GM18909 (cell line): Measurements from ENCODE around the gene NPIPB8.
"Not testable (repeated sequence)": the region's sequence is repeated elsewhere in the genome, so short reads cannot be mapped to it uniquely, and the experiment has no call there.

Source experiments
- ATAC-seq: cut with Tn5 transposase; IDR thresholded peaks from one replicate; pipeline ENCODE4 v1.9.1; 2021; ENCODE audit warnings: mild to moderate bottlenecking; ENCODE audit not compliant: unreplicated experiment, poor library complexity

NPIPB8 gene

GRCh38 chr16:28637765-28638164 is at the start of gene NPIPB8:
Gene NPIPB8, plus strand, starts transcription at chr16:28638065. Its CDS starts 296 bp downstream, at chr16:28638361.
- not testable (repeated sequence) for ATAC-seq

- ATAC-seq, result no peak
Measured at GRCh38 chr16:28589069-28589468, 48.8 kb upstream of the NPIPB8 start.

- no peak for ATAC-seq
Measured at GRCh38 chr16:28589930-28590329, 47.9 kb upstream of the NPIPB8 start.

- ATAC-seq, result no peak
Measured at GRCh38 chr16:28590384-28591340, 47.2 kb upstream of the NPIPB8 start.

- no peak for ATAC-seq
Measured at GRCh38 chr16:28591355-28591754, 46.5 kb upstream of the NPIPB8 start.

GRCh38 chr16:28592511-28592910 is 45.4 kb upstream of the NPIPB8 start:
- ATAC-seq, result no peak

- no peak for ATAC-seq
Measured at GRCh38 chr16:28592979-28593553, 44.8 kb upstream of the NPIPB8 start.

GRCh38 chr16:28595451-28595850 is 42.4 kb upstream of the NPIPB8 start:
- not testable (repeated sequence) for ATAC-seq

GRCh38 chr16:28596115-28596630 is 41.7 kb upstream of the NPIPB8 start:
- no peak for ATAC-seq

- ATAC-seq, result no peak
Measured at GRCh38 chr16:28596840-28597691, 40.8 kb upstream of the NPIPB8 start, which contains the start of gene SULT1A2. Gene SULT1A2, minus strand, starts transcription at chr16:28597050. Its CDS starts 1,120 bp downstream, at chr16:28595930.

- ATAC-seq, result no peak
Measured at GRCh38 chr16:28597692-28598261, 40.1 kb upstream of the NPIPB8 start.

- ATAC-seq, result peak; percentile 74
Measured at GRCh38 chr16:28599377-28600285, 38.2 kb upstream of the NPIPB8 start.

GRCh38 chr16:28600965-28601364 is 36.9 kb upstream of the NPIPB8 start:
- not testable (repeated sequence) for ATAC-seq

GRCh38 chr16:28601589-28601988 is 36.3 kb upstream of the NPIPB8 start:
- ATAC-seq, result not testable (repeated sequence)

- ATAC-seq, result not testable (repeated sequence)
Measured at GRCh38 chr16:28602062-28602461, 35.8 kb upstream of the NPIPB8 start.

- ATAC-seq, result no peak
Measured at GRCh38 chr16:28602529-28602928, 35.3 kb upstream of the NPIPB8 start.

- ATAC-seq, result no peak
Measured at GRCh38 chr16:28603381-28604185, 34.3 kb upstream of the NPIPB8 start.

GRCh38 chr16:28604186-28604565 is 33.7 kb upstream of the NPIPB8 start:
- no peak for ATAC-seq
